Measurements from ENCODE around the gene KDELR1. TPM values are rescaled to one million over a fixed set of nuclear protein-coding genes. Genes with fewer than 3 reads are reported as not detected.
A peak's percentile ranks its signal among the peaks of the same experiment; 100 is the strongest.

KDELR1 gene
- total RNA-seq (2021) (197 and 200 TPM in 2 replicates), Bru-seq, nascent RNA (percentile 76 among the genes with signal in this experiment), BruChase-seq, experiment 1, labeled RNA remaining after a 2-hour chase (percentile 87 among the genes with signal in this experiment), BruChase-seq, experiment 2, labeled RNA remaining after a 6-hour chase (percentile 96 among the genes with signal in this experiment)
- long read RNA-seq, transcript KDELR1-201 (5 exons, 1,557 nt) = major isoform, 110 of 126 reads
- long read RNA-seq, partial matches to known transcripts = 0 of 126 reads
- long read RNA-seq, other reads (novel, unspliced or antisense) = 13 of 126 reads

- ChIA-PET POLR2A (ENCODE audit: low non-redundant PET) (interaction anchor here (0.6 kb wide), 1 partner anchor 47 kb away, joined by 3 read pairs; no protein-coding TSS in a partner anchor), CTCF (interaction anchor here (0.6 to 2.0 kb wide), 16 partner anchors 19 to 603 kb away, joined by 3 to 15 read pairs (median 4); partner anchors contain the start of genes RUVBL2, SYNGR4 and TMEM143)
- Histone ChIP-seq H3K36me3 (ENCODE audit: insufficient read depth, low read length, poor library complexity, severe bottlenecking) (peaks cover 29% of the 10 kb centered on the region), H3K4me1 (ENCODE audit: insufficient read depth, low read length, poor library complexity, severe bottlenecking) (peaks cover 40% of the 10 kb centered on the region), H3K27me3 (replicated peaks; ENCODE audit: insufficient read depth, low read depth, low read length, poor library complexity) (no peaks in the 10 kb centered on the region), H3K27ac (ENCODE audit: low read depth, low read length, poor library complexity, severe bottlenecking) (peak within 1 kb of the TSS; percentile 91), H3K4me3 (ENCODE audit: low read depth, low read length, poor library complexity, severe bottlenecking) (peak within 1 kb of the TSS; percentile 100), H3K9me3 (ENCODE audit: low read depth, low read length, poor library complexity, severe bottlenecking) (no peaks in the 10 kb centered on the region)
- DNase-seq (ENCODE audit: low spot score) = peak; percentile 79
- TF ChIP-seq CTCF (conservative IDR thresholded peaks at IDR 0.05; ENCODE audit: low read depth, low read length) = peak; percentile 96
- no peak for TF ChIP-seq EZH2 (IDR thresholded peaks at IDR 0.05; ENCODE audit: borderline replicate concordance, low read depth, low read length, poor library complexity, severe bottlenecking)
- intact Hi-C loops (cut with micrococcal nuclease; ENCODE audit: unreplicated experiment) = loop anchor here (5.0 kb wide), 1 partner anchor 56 kb away; the partner anchor contains the start of gene GRWD1
- BruUV-seq (replicated peaks) = TSS peak; percentile 37
Measured at GRCh38 chr19:48391100-48392005, at the start of gene KDELR1. Gene KDELR1 (minus strand): TSS chr19:48391551. CDS start chr19:48391358, 193 bp downstream.

- no peaks in the 10 kb centered on the region for H3K9me3 ChIP-seq (ENCODE audit: low read depth, low read length, poor library complexity, severe bottlenecking)
- H3K36me3 ChIP-seq (ENCODE audit: insufficient read depth, low read length, poor library complexity, severe bottlenecking) = no peaks in the 10 kb centered on the region
- ChIA-PET CTCF (no interaction called here), POLR2A (ENCODE audit: low non-redundant PET) (no interaction called here)
- intact Hi-C loops (cut with micrococcal nuclease; ENCODE audit: unreplicated experiment) = no loop called here
- no peak overlapping the region for H3K27ac ChIP-seq (ENCODE audit: low read depth, low read length, poor library complexity, severe bottlenecking)
- TF ChIP-seq EZH2 (IDR thresholded peaks at IDR 0.05; ENCODE audit: borderline replicate concordance, low read depth, low read length, poor library complexity, severe bottlenecking) (no peak), CTCF (conservative IDR thresholded peaks at IDR 0.05; ENCODE audit: low read depth, low read length) (no peak)
- no peak for DNase-seq (ENCODE audit: low spot score)
- no peak overlapping the region for H3K4me3 ChIP-seq (ENCODE audit: low read depth, low read length, poor library complexity, severe bottlenecking)
- H3K27me3 ChIP-seq (replicated peaks; ENCODE audit: insufficient read depth, low read depth, low read length, poor library complexity) = no peaks in the 10 kb centered on the region
- BruUV-seq (replicated peaks) = no TSS peak
- peaks cover 5% of the 10 kb centered on the region for H3K4me1 ChIP-seq (ENCODE audit: insufficient read depth, low read length, poor library complexity, severe bottlenecking)
Measured at GRCh38 chr19:48436586-48436985, 45.2 kb upstream of the KDELR1 start.

GRCh38 chr19:48433337-48433736, 42.0 kb upstream of the KDELR1 start:
- POLR2A ChIA-PET (ENCODE audit: low non-redundant PET) = no interaction called here
- H3K27ac ChIP-seq (ENCODE audit: low read depth, low read length, poor library complexity, severe bottlenecking) = no peak overlapping the region
- no peak for DNase-seq (ENCODE audit: low spot score)
- no peak for TF ChIP-seq EZH2 (IDR thresholded peaks at IDR 0.05; ENCODE audit: borderline replicate concordance, low read depth, low read length, poor library complexity, severe bottlenecking)
- TF ChIP-seq CTCF (conservative IDR thresholded peaks at IDR 0.05; ENCODE audit: low read depth, low read length) = no peak
- no peaks in the 10 kb centered on the region for H3K27me3 ChIP-seq (replicated peaks; ENCODE audit: insufficient read depth, low read depth, low read length, poor library complexity)
- no peak overlapping the region for H3K4me3 ChIP-seq (ENCODE audit: low read depth, low read length, poor library complexity, severe bottlenecking)
- BruUV-seq (replicated peaks) = no TSS peak
- no peaks in the 10 kb centered on the region for H3K36me3 ChIP-seq (ENCODE audit: insufficient read depth, low read length, poor library complexity, severe bottlenecking)
- H3K4me1 ChIP-seq (ENCODE audit: insufficient read depth, low read length, poor library complexity, severe bottlenecking) = peaks cover 5% of the 10 kb centered on the region
- intact Hi-C loops (cut with micrococcal nuclease; ENCODE audit: unreplicated experiment) = no loop called here
- no peaks in the 10 kb centered on the region for H3K9me3 ChIP-seq (ENCODE audit: low read depth, low read length, poor library complexity, severe bottlenecking)
- CTCF ChIA-PET = no interaction called here
